GM12878 (cell line): Measurements from ENCODE around the gene AMN1. TPM values are rescaled to one million over a fixed set of nuclear protein-coding genes. Genes with fewer than 3 reads are reported as not detected.

ENCODE experiments used
- ATAC-seq: fragments of 200-7000 bp; cut with Tn5 transposase; 3 replicates; pipeline ENCODE4 v1.9.1; 2020; ENCODE audit warnings: mild to moderate bottlenecking, moderate library complexity
- BruUV-seq: library from RNA; stranded (reverse); fragments of 400-500 nt; replicated peaks from 2 replicates; lab custom pipeline; 2021; lab: Mats Ljungman, UMichigan
- CTCF ChIA-PET: fragments of 300-600 bp; sonication (Branson Sonifier 250); formaldehyde crosslinking; extraction: SDS; loops from one replicate; lab custom pipeline; 2021; ENCODE audit warnings: inconsistent platforms; lab: Yijun Ruan, JAX
- POLR2A ChIA-PET: fragments of 350-600 bp; formaldehyde crosslinking; extraction: SDS; loops from one replicate; lab custom pipeline; 2021; ENCODE audit warnings: inconsistent platforms; lab: Charles Lee
- RAD21 ChIA-PET: fragments of 300-600 bp; sonication (Branson Sonifier 250); formaldehyde crosslinking; loops from one replicate; lab custom pipeline; 2023; ENCODE audit warnings: antibody characterized with exemption; ENCODE audit not compliant: unreplicated experiment; lab: Charles Lee
- SMC1A ChIA-PET: fragments of 300-600 bp; sonication (Branson Sonifier 250); formaldehyde crosslinking; loops from one replicate; lab custom pipeline; 2023; ENCODE audit not compliant: unreplicated experiment, uncharacterized antibody; lab: Charles Lee
- DNase-seq: peaks from one replicate; pipeline ENCODE4 v3.0.0-alpha.2; 2011; ENCODE audit warnings: low read depth, low spot score
- FAIRE-seq: peaks from 3 replicates; lab custom pipeline; 2011; peaks lifted over from hg19 to GRCh38; lab: Jason Lieb, UNC
- H2AFZ ChIP-seq: 2 replicates; pipeline ENCODE4 v1.6.0; 2011; ENCODE audit warnings: low read depth, low read length, control low read depth; ENCODE audit not compliant: control insufficient read depth
- H3K27ac ChIP-seq: 2 replicates; pipeline ENCODE4 v1.5.1; 2011; ENCODE audit warnings: control low read depth; ENCODE audit not compliant: control insufficient read depth, insufficient read depth
- H3K27me3 ChIP-seq, 2 experiments: replicated peaks in 1 of 2; 2 replicates each; pipeline versions ENCODE4 v1.6.0 to v1.6.1; 2011; ENCODE audit warnings: low read length in 1 of 2; ENCODE audit not compliant: control insufficient read depth in 2 of 2, insufficient read depth in 2 of 2
- H3K36me3 ChIP-seq, 2 experiments: 2 replicates each; pipeline ENCODE4 v1.5.1; 2011; ENCODE audit warnings: low read length in 1 of 2; ENCODE audit not compliant: control insufficient read depth in 2 of 2, insufficient read depth in 2 of 2
- H3K4me1 ChIP-seq: 2 replicates; pipeline ENCODE4 v1.6.1; 2011; ENCODE audit warnings: mild to moderate bottlenecking, low read length, moderate library complexity, mixed read lengths; ENCODE audit not compliant: control insufficient read depth, insufficient read depth
- H3K4me2 ChIP-seq: 2 replicates; pipeline ENCODE4 v1.6.0; 2011; ENCODE audit warnings: control low read depth; ENCODE audit not compliant: control insufficient read depth, insufficient read depth
- H3K4me3 ChIP-seq: fragments of 200-600 bp; sonication (generic); 2 replicates; pipeline ENCODE4 v1.5.1; 2016
- H3K79me2 ChIP-seq: 2 replicates; pipeline ENCODE4 v1.6.0; 2011; ENCODE audit warnings: low read length; ENCODE audit not compliant: control insufficient read depth, insufficient read depth
- H3K9ac ChIP-seq: 2 replicates; pipeline ENCODE4 v1.8.0; 2011; ENCODE audit warnings: low read length, control low read depth, mixed read lengths; ENCODE audit not compliant: control insufficient read depth, insufficient read depth
- H3K9me3 ChIP-seq: replicated peaks from 3 replicates; pipeline ENCODE4 v1.5.1; 2011; ENCODE audit warnings: mild to moderate bottlenecking, low read length; ENCODE audit not compliant: control insufficient read depth, insufficient read depth
- H4K20me1 ChIP-seq: 2 replicates; pipeline ENCODE4 v1.6.0; 2011; ENCODE audit not compliant: control insufficient read depth, insufficient read depth
- RUNX3 ChIP-seq: IDR thresholded peaks from 2 replicates; pipeline ENCODE4 v1.6.1; 2012; ENCODE audit warnings: low read length, inconsistent platforms
- WGBS: methylation state at CpG from one replicate; pipeline ENCODE4 v1.1.6; 2016; ENCODE audit warnings: low lambda C conversion rate; ENCODE audit not compliant: insufficient replicate concordance, insufficient coverage; ENCODE audit errors: missing lambda C conversion rate; 5-methylcytosine and 5-hydroxymethylcytosine counted together
- in situ Hi-C: fragments of 300-500 bp; cut with MboI; formaldehyde crosslinking; loops from 9 replicates; pipeline ENCODE4 v1.14.3; 2018; ENCODE audit warnings: mixed read lengths
- intact Hi-C: fragments of 100-400 bp; cut with micrococcal nuclease; formaldehyde crosslinking; loops from one replicate; pipeline ENCODE4 v1.14.2; 2022; ENCODE audit not compliant: unreplicated experiment
- polyA plus RNA-seq, 11 experiments: library from polyadenylated mRNA; depleted of rRNA in 4 of 11; unstranded in 6 of 11; stranded (reverse) in 5 of 11; fragments of >200 nt; fragmentation: Nextera tagmentation in 4 of 11; fragmentation: Illumina TruSeq in 1 of 11; extraction: Ambion mirVana in 4 of 11; extraction: Trizol in 1 of 11; gene quantifications; 1 replicate in 1 of 11; 2 replicates in 10 of 11; pipeline versions ENCODE4 v1.2.1 to v1.2.3, GENCODE V29; 2011 to 2016; ENCODE audit warnings: inconsistent platforms in 2 of 11, missing spikeins in 2 of 11, low read depth in 1 of 11
- total RNA-seq, 4 experiments: library from RNA; depleted of rRNA in 3 of 4; stranded (reverse); fragments of >200 nt in 3 of 4; fragmentation: Illumina TruSeq in 1 of 4; extraction: Trizol in 1 of 4; gene quantifications; 2 replicates each; pipeline versions ENCODE4 v1.2.1 to v1.2.3, GENCODE V29; 2013 to 2021
- TF ChIP-seq, protein P1 (sequence below): fragments of 450-650 bp; formaldehyde crosslinking; IDR thresholded peaks from 2 replicates; pipeline ENCODE4 v1.5.0; 2022; ENCODE audit warnings: mild to moderate bottlenecking, missing genetic modification characterization

The AMN1 gene
- total and polyA plus RNA-seq, 10 of the 15 experiments (the other 5 are each of a cell fraction or from before 2014, with no cell fraction given), result 5.4 to 19.3 (median 9.3) TPM

DNA sequence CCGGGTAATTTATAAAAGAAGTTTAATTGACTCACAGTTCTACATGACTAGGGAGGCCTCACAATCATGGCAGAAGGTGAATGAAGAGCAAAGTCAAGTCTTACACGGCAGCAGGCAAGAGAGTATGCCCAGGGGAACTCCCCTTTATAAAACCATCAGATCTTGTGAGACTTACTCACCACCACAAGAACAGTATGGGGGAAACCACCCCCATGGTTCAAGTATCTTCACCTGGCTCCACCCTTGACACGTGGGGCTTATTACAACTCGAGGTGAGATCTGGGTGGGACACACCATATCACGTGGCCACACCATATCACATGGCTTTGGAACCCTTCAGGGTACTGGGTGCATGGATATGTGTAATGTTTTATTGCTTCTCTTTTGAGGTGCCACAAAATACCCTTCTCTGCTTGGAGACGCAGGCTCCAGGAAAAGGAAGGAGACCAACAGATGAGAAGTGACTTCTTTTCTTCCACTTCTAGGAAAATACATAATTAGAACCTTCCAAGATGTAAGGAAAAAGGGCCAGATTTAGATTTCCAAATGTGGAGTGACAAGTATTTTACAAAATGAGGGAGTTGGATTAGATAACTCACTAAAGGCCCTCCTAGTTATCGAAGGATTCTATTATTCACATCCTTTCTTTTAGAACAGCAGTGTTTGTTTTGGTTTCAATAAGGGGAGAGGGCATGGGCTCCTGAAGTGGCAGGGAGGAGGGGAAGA lies 102.4 kb downstream of the AMN1 start:
- no peak overlapping the region for H3K27ac ChIP-seq
- DNase-seq (no peak), ATAC-seq (no peak), FAIRE-seq (no peak)
- peaks cover 6% of the 10 kb centered on the region; the same call in 2 of the 3 replicates for H3K9me3 ChIP-seq
- ChIA-PET CTCF (no interaction called here), SMC1A (no interaction called here), RAD21 (no interaction called here), POLR2A (no interaction called here)
- WGBS, result 45% methylated on average over 7 of the region's 7 CpGs
- no peaks in the 10 kb centered on the region for H4K20me1 ChIP-seq
- peaks cover under 1% of the 10 kb centered on the region; the same call in 1 of the 2 replicates for H3K4me1 ChIP-seq
- no peaks in the 10 kb centered on the region for H3K36me3 ChIP-seq
- H3K4me3 ChIP-seq, result no peak overlapping the region
- H3K4me2 ChIP-seq, result no peak overlapping the region
- no peaks in the 10 kb centered on the region for H3K79me2 ChIP-seq
- H2AFZ ChIP-seq, result no peak overlapping the region
- BruUV-seq, result no TSS peak
- in situ Hi-C loops (no loop called here), intact Hi-C loops (no loop called here)
- no peaks in the 10 kb centered on the region for H3K27me3 ChIP-seq
- TF ChIP-seq RUNX3, result 0 out of 2 replicates have a peak, but pooled peaks have one; percentile 4
- TF ChIP-seq, protein P1, sequence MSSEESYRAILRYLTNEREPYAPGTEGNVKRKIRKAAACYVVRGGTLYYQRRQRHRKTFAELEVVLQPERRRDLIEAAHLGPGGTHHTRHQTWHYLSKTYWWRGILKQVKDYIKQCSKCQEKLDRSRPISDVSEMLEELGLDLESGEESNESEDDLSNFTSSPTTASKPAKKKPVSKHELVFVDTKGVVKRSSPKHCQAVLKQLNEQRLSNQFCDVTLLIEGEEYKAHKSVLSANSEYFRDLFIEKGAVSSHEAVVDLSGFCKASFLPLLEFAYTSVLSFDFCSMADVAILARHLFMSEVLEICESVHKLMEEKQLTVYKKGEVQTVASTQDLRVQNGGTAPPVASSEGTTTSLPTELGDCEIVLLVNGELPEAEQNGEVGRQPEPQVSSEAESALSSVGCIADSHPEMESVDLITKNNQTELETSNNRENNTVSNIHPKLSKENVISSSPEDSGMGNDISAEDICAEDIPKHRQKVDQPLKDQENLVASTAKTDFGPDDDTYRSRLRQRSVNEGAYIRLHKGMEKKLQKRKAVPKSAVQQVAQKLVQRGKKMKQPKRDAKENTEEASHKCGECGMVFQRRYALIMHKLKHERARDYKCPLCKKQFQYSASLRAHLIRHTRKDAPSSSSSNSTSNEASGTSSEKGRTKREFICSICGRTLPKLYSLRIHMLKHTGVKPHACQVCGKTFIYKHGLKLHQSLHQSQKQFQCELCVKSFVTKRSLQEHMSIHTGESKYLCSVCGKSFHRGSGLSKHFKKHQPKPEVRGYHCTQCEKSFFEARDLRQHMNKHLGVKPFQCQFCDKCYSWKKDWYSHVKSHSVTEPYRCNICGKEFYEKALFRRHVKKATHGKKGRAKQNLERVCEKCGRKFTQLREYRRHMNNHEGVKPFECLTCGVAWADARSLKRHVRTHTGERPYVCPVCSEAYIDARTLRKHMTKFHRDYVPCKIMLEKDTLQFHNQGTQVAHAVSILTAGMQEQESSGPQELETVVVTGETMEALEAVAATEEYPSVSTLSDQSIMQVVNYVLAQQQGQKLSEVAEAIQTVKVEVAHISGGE (CRISPR knock-in tag), result no peak
- no peak overlapping the region for H3K9ac ChIP-seq
